Skin epidermis (tissue), 12 donors: Measurements from ENCODE around the gene TMEFF1.

Experiments
- H3K27ac ChIP-seq, 21 experiments: fragments of 200-600 bp; sonication (generic) in 11 of 21; one replicate each; pipeline ENCODE4 v1.5.0; 2020; ENCODE audit warnings: mild to moderate bottlenecking in 3 of 21, inconsistent platforms in 2 of 21, moderate library complexity in 2 of 21
- H3K4me3 ChIP-seq, 7 experiments: fragments of 200-600 bp; sonication (generic) in 2 of 7; one replicate each; pipeline ENCODE4 v1.5.0; 2020; ENCODE audit warnings: inconsistent platforms in 2 of 7, mild to moderate bottlenecking in 2 of 7, moderate library complexity in 1 of 7

Gene TMEFF1

GRCh38 chr9:100591639-100592412 is 118.9 kb downstream of the TMEFF1 start:
- Histone ChIP-seq H3K27ac (no peak overlapping the region), H3K4me3 (no peak overlapping the region)

DNA sequence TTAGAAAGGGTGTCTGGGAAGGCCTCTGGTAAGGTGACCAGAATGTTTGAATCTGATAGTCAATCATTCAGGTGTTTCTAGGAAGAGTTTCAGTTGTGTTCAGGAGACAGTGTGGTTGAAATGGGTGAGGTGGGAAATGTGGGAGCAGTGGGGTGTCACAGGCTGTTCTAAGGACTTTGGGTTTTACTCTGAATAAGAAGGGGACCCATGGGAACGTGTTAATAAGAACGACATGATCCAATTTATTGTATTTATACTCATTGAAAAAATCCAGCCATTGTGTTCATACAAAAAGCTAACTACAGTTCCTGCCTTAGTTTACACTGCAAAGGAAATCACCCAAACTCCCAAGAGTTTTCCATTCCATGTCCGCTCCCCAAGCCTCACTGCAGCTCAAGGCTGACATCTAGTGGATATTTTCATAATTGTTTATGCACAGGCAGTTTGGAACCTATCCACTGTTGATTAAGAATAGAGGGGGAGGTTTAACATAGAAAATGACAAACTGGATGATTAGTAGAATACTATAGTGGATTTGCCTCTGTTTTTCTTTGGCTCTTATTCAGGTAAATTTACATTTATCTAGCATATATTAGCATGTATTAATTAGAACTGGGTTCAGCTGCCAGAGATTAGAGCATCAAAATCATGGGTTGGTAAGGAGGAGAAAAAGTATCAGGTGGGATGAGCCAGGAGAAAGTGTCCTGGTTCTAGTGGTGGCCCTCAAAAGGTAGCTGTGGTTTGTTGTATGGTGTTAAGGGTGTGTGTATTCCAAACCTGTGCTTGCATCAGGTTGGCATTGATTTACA is 122.6 kb downstream of the TMEFF1 start:
- H3K4me3 ChIP-seq = no peak overlapping the region
- H3K27ac ChIP-seq = no peak overlapping the region

DNA sequence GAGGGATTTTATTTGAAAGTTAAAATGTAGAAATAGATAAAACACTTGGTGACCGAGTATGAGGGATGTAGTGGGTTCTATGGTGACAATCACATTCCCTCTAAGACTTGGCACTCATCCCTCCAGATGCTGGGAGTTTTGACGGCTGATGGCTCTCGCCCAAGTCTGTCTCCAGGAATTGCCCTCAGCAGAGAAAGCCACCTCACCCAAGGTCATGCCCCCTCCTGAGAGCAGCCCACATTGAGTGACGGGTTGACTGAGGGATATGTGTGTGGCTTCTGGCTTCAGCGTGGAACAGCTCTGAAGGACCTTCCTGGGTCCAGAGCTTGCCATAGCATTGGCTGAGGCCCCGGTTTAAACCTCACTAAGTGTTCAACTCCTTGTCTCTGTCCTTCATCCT is 124.3 kb downstream of the TMEFF1 start:
- Histone ChIP-seq H3K27ac (no peak overlapping the region), H3K4me3 (no peak overlapping the region)

DNA sequence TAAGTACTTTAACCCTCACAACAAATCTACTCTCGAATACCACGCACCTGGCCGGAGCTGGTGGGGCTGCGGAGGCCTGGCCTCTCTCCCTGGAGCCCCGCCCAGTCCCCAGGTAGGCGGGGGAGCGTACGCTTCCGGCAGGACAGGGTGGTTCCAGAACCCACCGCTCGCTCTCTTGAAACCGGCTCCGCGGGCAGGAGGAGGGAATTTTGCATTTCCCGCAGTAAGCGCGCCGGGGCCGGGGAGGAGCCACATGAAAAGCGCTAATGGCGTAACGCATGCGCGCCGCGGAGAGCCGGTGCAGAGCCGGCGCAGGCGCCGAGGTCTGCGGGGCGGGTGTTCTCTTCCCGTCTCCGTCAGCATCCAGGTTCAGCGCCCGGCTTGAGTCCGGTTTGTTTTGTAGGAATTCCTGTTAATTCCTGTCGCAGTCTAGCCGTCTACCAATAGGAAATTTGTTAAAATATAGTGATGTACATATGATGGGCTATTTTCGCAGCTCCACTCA is 125.7 kb downstream of the TMEFF1 start:
- peak overlapping the region; percentile 23 to 43 (median 30) for H3K4me3 ChIP-seq
- peak overlapping the region in 7 of 21 experiments; percentile 4 to 47 (median 33) for H3K27ac ChIP-seq

GRCh38 chr9:100600521-100601079 is 127.7 kb downstream of the TMEFF1 start:
- Histone ChIP-seq H3K4me3 (no peak overlapping the region), H3K27ac (peak overlapping the region in 1 of 21 experiments; percentile 1)

DNA sequence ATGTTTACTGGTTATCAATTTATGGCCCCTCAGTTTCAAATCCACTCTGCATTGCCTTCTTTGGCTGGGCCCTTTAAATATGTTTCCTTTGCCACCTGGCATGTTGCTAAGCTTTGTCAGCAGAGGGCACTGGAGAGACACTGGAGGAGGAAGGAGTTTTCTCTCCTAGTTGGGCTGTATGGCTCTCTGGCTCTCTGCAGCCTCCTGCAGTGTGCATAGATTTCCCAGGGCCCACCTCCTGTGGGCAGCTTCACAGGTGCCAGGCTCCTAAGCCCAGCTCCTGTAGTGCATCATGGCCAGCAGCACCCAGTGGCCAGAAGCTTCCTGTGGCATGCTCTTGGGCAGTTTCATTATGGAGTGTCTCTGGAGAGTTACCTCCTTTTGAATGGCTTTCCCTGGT is 128.3 kb downstream of the TMEFF1 start:
- H3K27ac ChIP-seq = no peak overlapping the region
- no peak overlapping the region for H3K4me3 ChIP-seq

- Histone ChIP-seq H3K27ac (no peak overlapping the region), H3K4me3 (no peak overlapping the region)
These were observed 129.4 kb downstream of the TMEFF1 start for GRCh38 chr9:100602342-100602801.

GRCh38 chr9:100605405-100605804 is 132.5 kb downstream of the TMEFF1 start:
- Histone ChIP-seq H3K27ac (no peak overlapping the region), H3K4me3 (no peak overlapping the region)

- Histone ChIP-seq H3K27ac (no peak overlapping the region), H3K4me3 (no peak overlapping the region)
These were observed 146.2 kb downstream of the TMEFF1 start for GRCh38 chr9:100619194-100619593.

GRCh38 chr9:100619665-100620064 is 146.7 kb downstream of the TMEFF1 start:
- no peak overlapping the region for H3K4me3 ChIP-seq
- H3K27ac ChIP-seq = no peak overlapping the region

- Histone ChIP-seq H3K27ac (no peak overlapping the region), H3K4me3 (no peak overlapping the region)
These were observed 151.0 kb downstream of the TMEFF1 start for GRCh38 chr9:100623969-100624368.

DNA sequence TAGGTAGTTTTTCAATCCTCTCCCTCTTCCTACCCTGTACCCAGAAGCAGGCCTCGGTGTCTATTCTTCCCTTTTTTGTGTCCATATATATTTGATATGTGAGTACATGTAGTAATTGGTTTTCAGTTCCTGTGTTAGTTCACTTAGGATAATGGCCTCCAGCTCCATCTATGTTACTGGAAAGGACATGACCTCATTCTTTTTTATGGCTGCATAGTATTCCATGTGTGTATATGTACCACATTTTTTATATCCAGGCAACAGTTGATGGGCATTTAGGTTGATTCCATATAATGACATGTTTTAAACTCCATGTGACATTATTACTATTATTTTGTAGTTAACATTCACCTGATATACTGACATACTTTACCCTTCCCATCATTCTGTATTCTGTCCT is 154.0 kb downstream of the TMEFF1 start:
- Histone ChIP-seq H3K27ac (no peak overlapping the region), H3K4me3 (no peak overlapping the region)
